ENCODE data around the gene ACAA1. TPM values are rescaled to one million over a fixed set of nuclear protein-coding genes. Genes with fewer than 3 reads are reported as not detected.

The ACAA1 gene
- total and polyA plus RNA-seq, 9 of the 15 experiments (the other 6 are each of a cell fraction or from before 2014, with no cell fraction given) = 4.0 to 88.9 (median 57.2) TPM

GRCh38 chr3:38097446-38098375 lies 39.2 kb downstream of the ACAA1 start (continued):
- no peak for TF ChIP-seq HSF4 (CRISPR knock-in tag; IDR thresholded peaks at IDR 0.05; ENCODE audit: borderline replicate concordance)
- TF ChIP-seq ZBTB2 (IDR thresholded peaks at IDR 0.05) = no peak
- no peak for TF ChIP-seq ETV5 (CRISPR knock-in tag; IDR thresholded peaks at IDR 0.05; ENCODE audit: low read depth)
- no peak for TF ChIP-seq ZNF407 (IDR thresholded peaks at IDR 0.05; ENCODE audit: low read depth)
- TF ChIP-seq FOXM1 (IDR thresholded peaks at IDR 0.05; ENCODE audit: low read depth) = no peak
- TF ChIP-seq FOXM1 (CRISPR knock-in tag; IDR thresholded peaks at IDR 0.05; ENCODE audit: low read depth) = no peak
- no peak for TF ChIP-seq MLLT1 (IDR thresholded peaks at IDR 0.05)

Data from K562 (cell line).